Measurements from ENCODE around the gene CES5A. TPM values are rescaled to one million over a fixed set of nuclear protein-coding genes. Genes with fewer than 3 reads are reported as not detected.
"Not testable (repeated sequence)": the region's sequence is repeated elsewhere in the genome, so short reads cannot be mapped to it uniquely, and the experiment has no call there.

Gene CES5A
- total RNA-seq, 1 donor = not detected

DNA sequence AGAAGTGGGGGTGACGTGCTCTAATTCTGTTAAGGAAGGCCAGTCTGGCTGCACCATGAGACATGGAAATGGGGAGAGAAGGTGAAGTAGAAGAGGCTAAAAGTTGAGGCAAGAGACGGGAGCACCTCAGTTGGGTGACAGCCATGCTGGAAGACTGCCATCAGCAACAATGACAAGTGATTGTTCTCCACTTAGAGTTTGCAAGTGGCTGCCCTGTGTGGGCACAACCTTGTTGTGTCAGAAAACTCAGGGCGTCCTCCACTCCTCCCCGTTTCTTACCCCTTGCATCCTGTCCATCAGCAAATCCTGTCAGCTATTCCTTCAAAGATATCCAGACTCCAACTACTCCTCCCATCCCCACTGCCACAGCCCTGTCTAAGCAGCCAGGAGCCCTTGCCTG lies 59.9 kb downstream of the CES5A start:
- H3K27ac ChIP-seq (ENCODE audit: low read depth, low read length) = no peak overlapping the region
- H3K79me2 ChIP-seq (ENCODE audit: insufficient read depth, low read length) = no peaks in the 10 kb centered on the region
- no peaks in the 10 kb centered on the region for H3K4me1 ChIP-seq (ENCODE audit: insufficient read depth, low read length)
- no peak for DNase-seq (ENCODE audit: insufficient read length, low spot score, missing footprints)
- no peaks in the 10 kb centered on the region for H3K36me3 ChIP-seq (ENCODE audit: insufficient read depth, low read length)
- H3K27me3 ChIP-seq (ENCODE audit: insufficient read depth, low read length) = no peaks in the 10 kb centered on the region
- no peaks in the 10 kb centered on the region for H3K9me3 ChIP-seq (ENCODE audit: low read depth, low read length)
- TF ChIP-seq, protein P1, sequence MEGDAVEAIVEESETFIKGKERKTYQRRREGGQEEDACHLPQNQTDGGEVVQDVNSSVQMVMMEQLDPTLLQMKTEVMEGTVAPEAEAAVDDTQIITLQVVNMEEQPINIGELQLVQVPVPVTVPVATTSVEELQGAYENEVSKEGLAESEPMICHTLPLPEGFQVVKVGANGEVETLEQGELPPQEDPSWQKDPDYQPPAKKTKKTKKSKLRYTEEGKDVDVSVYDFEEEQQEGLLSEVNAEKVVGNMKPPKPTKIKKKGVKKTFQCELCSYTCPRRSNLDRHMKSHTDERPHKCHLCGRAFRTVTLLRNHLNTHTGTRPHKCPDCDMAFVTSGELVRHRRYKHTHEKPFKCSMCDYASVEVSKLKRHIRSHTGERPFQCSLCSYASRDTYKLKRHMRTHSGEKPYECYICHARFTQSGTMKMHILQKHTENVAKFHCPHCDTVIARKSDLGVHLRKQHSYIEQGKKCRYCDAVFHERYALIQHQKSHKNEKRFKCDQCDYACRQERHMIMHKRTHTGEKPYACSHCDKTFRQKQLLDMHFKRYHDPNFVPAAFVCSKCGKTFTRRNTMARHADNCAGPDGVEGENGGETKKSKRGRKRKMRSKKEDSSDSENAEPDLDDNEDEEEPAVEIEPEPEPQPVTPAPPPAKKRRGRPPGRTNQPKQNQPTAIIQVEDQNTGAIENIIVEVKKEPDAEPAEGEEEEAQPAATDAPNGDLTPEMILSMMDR (IDR thresholded peaks at IDR 0.05; ENCODE audit: extremely low read depth, low read depth, low read length) = no peak
- no peak overlapping the region for H3K4me3 ChIP-seq (ENCODE audit: insufficient read depth, low read length)
- H4K20me1 ChIP-seq (ENCODE audit: insufficient read depth, low read length) = no peaks in the 10 kb centered on the region
- no peak overlapping the region for H2AFZ ChIP-seq (ENCODE audit: low read length)
- no peak overlapping the region for H3K4me2 ChIP-seq (ENCODE audit: insufficient read depth, low read length)

DNA sequence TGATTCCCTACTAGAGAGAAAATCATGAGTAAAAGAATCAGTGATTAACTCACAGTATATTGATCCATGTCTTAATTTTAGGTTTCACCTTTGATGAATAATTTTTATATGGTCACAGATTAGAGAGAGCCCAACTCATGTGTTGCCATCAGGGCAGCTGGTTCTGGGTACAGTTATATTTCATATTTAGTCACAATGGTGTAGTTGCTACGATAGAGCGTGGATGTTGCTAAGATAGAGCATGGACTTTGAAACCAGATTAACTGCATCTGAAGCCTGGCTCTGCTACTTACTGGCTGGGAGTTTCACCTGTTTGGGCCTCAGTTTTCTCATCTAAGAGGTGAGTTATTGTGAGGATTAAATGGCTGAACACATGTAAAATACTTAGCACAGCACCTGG lies 61.0 kb downstream of the CES5A start:
- not testable (repeated sequence) for H3K79me2 ChIP-seq (ENCODE audit: insufficient read depth, low read length); H3K36me3 ChIP-seq (ENCODE audit: insufficient read depth, low read length); H3K27ac ChIP-seq (ENCODE audit: low read depth, low read length); H3K4me3 ChIP-seq (ENCODE audit: insufficient read depth, low read length); H3K27me3 ChIP-seq (ENCODE audit: insufficient read depth, low read length); DNase-seq (ENCODE audit: insufficient read length, low spot score, missing footprints); H2AFZ ChIP-seq (ENCODE audit: low read length); H4K20me1 ChIP-seq (ENCODE audit: insufficient read depth, low read length); H3K9me3 ChIP-seq (ENCODE audit: low read depth, low read length); H3K4me2 ChIP-seq (ENCODE audit: insufficient read depth, low read length); H3K4me1 ChIP-seq (ENCODE audit: insufficient read depth, low read length)

DNA sequence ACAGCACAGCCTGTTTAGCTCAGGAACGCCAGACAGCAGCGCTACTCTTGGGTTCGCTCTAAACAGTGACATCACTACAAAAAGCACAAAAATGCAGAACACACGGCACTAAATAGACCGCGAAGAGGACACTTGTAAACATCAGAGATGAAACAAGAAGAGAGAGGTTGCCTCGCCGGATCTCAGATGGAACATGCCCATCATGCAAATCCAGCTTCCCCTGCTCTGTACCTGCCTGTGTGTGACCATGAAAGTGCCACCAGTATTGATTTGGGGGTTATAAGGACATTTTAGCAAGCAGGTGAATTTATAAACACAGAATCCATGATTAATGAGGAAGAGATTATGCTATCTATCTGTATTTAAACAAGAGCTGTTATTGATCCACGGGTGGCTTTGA lies 61.4 kb downstream of the CES5A start:
- not testable (repeated sequence) for H3K27me3 ChIP-seq (ENCODE audit: insufficient read depth, low read length); H3K4me3 ChIP-seq (ENCODE audit: insufficient read depth, low read length); H4K20me1 ChIP-seq (ENCODE audit: insufficient read depth, low read length); H3K79me2 ChIP-seq (ENCODE audit: insufficient read depth, low read length); DNase-seq (ENCODE audit: insufficient read length, low spot score, missing footprints); H3K27ac ChIP-seq (ENCODE audit: low read depth, low read length); H3K4me2 ChIP-seq (ENCODE audit: insufficient read depth, low read length); H2AFZ ChIP-seq (ENCODE audit: low read length); H3K4me1 ChIP-seq (ENCODE audit: insufficient read depth, low read length); H3K9me3 ChIP-seq (ENCODE audit: low read depth, low read length); H3K36me3 ChIP-seq (ENCODE audit: insufficient read depth, low read length)

DNA sequence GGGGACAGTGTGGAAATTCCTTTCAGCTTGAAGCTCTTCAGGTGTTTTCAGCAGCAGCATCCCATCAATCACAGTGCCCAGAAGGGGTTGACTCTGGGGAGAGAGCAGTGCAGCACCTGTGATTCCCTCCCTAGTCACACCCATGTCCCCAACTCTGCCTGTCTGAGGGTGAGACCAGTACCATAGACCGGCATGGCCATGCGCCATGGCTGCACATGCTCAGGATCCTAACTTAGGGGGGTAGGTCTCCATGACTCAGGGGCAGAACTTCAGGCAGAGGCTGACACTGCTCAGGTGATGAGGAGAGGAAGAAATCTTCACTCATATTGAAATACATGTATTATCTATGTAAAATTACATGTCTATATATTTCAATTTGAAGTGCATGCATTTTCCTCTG lies 62.2 kb downstream of the CES5A start:
- Histone ChIP-seq H3K4me1 (ENCODE audit: insufficient read depth, low read length) (no peaks in the 10 kb centered on the region), H3K27me3 (ENCODE audit: insufficient read depth, low read length) (no peaks in the 10 kb centered on the region), H3K4me2 (ENCODE audit: insufficient read depth, low read length) (no peak overlapping the region), H2AFZ (ENCODE audit: low read length) (no peak overlapping the region), H3K27ac (ENCODE audit: low read depth, low read length) (no peak overlapping the region), H4K20me1 (ENCODE audit: insufficient read depth, low read length) (no peaks in the 10 kb centered on the region), H3K36me3 (ENCODE audit: insufficient read depth, low read length) (no peaks in the 10 kb centered on the region), H3K79me2 (ENCODE audit: insufficient read depth, low read length) (no peaks in the 10 kb centered on the region), H3K4me3 (ENCODE audit: insufficient read depth, low read length) (no peak overlapping the region), H3K9me3 (ENCODE audit: low read depth, low read length) (no peaks in the 10 kb centered on the region)
- DNase-seq (ENCODE audit: insufficient read length, low spot score, missing footprints) = no peak
- TF ChIP-seq, protein P1 (IDR thresholded peaks at IDR 0.05; ENCODE audit: extremely low read depth, low read depth, low read length) = no peak

DNA sequence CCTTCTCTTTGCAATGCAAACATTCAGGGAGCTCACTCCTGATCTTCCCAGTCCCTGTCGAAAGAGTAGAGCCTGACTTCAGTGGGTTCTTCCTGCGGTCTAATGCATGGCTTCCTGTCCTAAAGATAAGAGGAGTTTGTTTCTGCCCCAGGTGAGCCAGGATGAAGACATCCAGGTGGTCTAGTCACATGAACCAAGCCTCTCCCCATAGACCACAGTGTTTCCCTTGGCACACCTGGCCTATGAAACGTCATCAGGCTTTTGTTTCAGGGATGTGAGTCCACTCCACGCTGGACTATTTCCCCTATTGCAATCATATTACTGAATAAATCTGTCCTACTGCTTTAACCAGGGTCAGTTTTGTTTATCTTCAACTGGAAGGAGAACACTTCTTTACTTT lies 63.4 kb downstream of the CES5A start:
- Histone ChIP-seq H4K20me1 (ENCODE audit: insufficient read depth, low read length) (no peaks in the 10 kb centered on the region), H3K79me2 (ENCODE audit: insufficient read depth, low read length) (no peaks in the 10 kb centered on the region), H2AFZ (ENCODE audit: low read length) (no peak overlapping the region), H3K9me3 (ENCODE audit: low read depth, low read length) (no peaks in the 10 kb centered on the region), H3K36me3 (ENCODE audit: insufficient read depth, low read length) (no peaks in the 10 kb centered on the region), H3K4me1 (ENCODE audit: insufficient read depth, low read length) (no peaks in the 10 kb centered on the region), H3K4me3 (ENCODE audit: insufficient read depth, low read length) (no peak overlapping the region), H3K4me2 (ENCODE audit: insufficient read depth, low read length) (no peak overlapping the region), H3K27ac (ENCODE audit: low read depth, low read length) (no peak overlapping the region), H3K27me3 (ENCODE audit: insufficient read depth, low read length) (no peaks in the 10 kb centered on the region)
- DNase-seq (ENCODE audit: insufficient read length, low spot score, missing footprints) = no peak
- TF ChIP-seq, protein P1 (IDR thresholded peaks at IDR 0.05; ENCODE audit: extremely low read depth, low read depth, low read length) = no peak

Data from osteoblast (primary cell).